HG03575 (cell line): ENCODE data around the gene ACE2.

Source experiments
- ATAC-seq: cut with Tn5 transposase; IDR thresholded peaks from one replicate; pipeline ENCODE4 v1.9.1; 2021; ENCODE audit not compliant: unreplicated experiment, insufficient number of reproducible peaks, low FRiP score; ENCODE audit errors: extremely low read depth

The ACE2 gene

DNA sequence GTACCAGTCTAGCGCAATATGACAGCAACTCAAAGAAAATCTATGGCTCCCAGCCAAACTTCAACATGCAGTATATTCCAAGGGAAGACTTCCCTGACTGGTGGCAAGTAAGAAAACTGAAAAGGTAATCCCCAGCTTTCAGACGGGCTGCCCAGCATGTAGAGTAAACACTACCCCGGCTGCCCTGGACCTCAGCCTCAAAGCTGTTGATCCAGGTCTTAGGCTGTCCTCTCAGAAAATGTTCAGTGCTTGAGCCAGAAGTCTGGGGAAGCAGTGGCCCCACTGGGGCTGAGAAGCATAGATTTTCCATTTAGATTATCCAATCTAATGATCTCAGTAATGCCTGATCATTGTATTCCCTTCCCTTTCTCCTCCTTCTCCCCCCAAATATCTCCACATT, 78.3 kb downstream of the ACE2 start:
- ATAC-seq = no peak

GRCh38 chrX:15515931-15516330, 84.8 kb downstream of the ACE2 start:
- ATAC-seq = no peak

DNA sequence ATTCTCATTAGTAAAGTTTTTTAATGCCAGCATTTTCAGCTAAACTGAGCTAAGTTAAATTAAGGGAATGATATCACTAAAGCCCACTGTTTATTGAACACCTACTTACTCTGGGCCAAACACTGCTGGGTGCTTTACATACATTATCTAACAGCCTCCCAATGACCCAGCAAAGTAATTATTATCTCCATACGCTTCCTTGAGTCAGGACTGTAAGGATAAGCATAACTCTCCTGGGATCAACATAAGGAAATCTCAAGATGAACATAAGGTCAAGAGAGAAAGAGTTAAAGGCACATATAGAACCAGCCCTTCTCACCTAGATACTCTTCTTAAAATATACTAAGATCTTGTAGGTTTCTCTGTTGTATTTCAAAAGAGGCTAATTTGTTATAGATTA, 86.5 kb downstream of the ACE2 start:
- ATAC-seq = no peak

DNA sequence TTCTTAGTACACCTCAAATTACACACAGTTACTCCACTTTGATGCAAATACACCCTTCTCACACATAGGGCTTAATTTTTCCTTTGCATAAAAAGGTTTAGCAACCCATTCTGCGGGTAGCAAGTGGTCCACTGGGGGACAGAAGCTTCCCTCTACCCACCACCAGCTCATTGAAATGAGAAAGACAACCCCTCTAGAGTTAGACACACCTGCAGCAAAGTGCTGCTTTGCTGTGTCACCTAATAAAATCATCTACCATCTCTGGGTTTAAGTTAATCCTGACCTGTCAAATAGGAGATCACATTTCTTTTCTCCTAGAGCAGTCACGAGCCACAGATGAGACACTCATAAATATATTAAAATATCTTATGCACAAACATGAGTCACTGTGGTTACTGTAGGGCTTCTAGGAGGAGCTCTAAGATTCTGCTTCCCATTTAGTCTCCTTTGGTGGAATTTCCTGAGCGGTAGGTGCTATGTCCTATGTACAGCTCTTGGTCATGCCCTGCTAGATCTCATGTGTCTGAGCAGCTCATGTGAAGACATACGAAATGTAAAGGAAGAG, 88.3 kb downstream of the ACE2 start:
- ATAC-seq = no peak

DNA sequence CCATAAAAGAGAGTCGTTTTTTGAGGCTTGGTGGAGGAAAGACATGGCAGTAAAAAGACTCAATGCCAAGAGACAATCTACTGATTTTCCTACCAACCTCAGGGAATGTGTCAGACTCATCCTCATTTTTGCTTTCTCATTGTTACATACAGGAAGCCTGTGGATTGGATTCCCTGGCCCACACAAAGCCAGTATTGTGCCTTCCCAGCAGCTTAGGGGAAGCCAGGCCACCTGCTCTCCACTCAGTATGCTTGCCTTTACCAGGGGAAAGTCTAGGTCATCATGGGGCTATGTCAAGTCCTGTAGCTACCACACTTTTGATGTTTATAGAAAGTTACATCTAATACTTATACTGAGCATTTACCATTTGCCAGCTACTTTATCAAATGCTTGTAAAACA, 89.2 kb downstream of the ACE2 start:
- ATAC-seq = no peak
